NCI-H460 (cell line): ENCODE measurements around the gene NRXN2. TPM values are rescaled to one million over a fixed set of nuclear protein-coding genes. Genes with fewer than 3 reads are reported as not detected.

Experiments
- DNase-seq: peaks from one replicate; pipeline ENCODE4 v3.0.0-alpha.2; 2016; ENCODE audit warnings: low read depth; ENCODE audit errors: extremely low read depth
- total RNA-seq: library from RNA; depleted of rRNA; stranded (reverse); fragments of >200 nt; shearing (Covaris generic); gene quantifications from 2 replicates; pipeline ENCODE4 v1.2.3, GENCODE V29; 2014

NRXN2 gene
- total RNA-seq, 1 experiment from 2014 or later, result 0.05 TPM

DNA sequence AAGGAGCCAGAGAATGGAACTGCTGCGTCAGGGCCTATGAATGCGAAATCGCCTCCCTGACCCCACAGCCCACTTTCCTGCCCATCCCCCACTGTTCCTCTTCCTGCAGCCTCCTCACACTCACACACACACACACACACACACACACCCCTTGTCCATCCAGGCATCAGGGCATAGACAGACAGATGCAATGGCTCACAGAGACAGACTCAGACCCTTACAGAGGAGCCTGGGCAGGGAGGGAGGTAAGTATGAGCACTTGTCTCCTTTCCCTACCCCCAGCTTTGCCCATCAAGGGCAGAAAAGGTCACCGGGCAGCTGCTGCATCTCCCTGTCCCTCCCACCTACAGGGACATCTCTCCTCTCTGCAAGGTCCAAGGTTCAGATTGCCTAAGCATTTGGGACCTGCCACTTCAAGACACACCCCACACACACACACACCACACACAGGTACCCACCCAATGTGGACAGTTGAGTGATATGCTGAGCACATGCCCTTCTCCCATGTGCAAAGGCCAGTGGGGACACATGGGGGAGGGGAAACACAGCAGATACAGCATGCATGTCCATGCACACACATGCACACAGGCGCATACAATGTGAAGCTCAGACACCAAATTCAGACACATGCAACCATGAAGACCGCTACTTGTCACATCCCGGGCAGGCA lies 2.0 kb upstream of the NRXN2 start:
- no peak for DNase-seq

DNA sequence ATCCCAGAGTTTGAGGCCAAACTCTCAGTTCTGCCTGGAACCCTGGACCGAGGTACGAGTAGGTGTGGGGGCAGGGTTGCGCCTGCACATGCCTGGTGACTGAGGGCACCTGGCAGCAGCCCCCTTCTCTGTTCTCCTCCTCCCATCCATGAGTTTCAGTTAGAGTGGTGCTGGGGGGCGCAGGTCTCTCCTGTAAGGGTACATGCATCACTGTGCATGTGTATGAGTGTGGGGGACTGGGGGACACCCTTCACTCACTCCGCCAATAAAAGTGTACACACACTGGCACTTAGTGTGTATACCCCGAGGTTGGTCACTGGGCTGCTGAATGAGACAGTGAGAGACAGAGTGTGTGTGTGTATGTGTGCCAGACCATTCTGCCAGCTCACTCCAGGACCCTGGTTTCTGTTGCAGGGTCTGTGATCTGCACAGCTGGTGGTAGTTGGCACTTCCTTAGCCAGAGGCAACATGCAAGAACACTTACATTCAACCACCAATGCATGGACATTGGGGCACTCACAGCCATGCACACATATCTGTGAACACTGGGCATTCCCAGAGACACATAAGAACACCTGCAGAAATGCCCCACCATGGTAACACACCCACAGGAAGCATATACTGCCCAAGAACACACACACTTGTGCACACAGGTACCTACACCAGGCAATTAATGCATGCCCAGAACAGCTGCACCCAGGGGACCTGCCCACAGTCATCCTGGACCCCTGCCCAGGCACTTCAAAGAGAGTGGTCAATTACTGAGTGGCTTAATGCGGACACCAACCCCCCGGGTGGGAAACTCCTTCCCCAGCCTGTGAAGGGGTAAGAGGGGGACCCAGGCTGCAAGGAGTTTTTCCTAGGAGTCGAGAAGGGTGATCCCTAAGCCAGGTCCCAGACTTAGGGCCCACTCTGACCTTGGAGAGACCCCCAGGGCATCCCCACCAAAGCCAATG lies 1.2 kb upstream of the NRXN2 start:
- no peak for DNase-seq

DNA sequence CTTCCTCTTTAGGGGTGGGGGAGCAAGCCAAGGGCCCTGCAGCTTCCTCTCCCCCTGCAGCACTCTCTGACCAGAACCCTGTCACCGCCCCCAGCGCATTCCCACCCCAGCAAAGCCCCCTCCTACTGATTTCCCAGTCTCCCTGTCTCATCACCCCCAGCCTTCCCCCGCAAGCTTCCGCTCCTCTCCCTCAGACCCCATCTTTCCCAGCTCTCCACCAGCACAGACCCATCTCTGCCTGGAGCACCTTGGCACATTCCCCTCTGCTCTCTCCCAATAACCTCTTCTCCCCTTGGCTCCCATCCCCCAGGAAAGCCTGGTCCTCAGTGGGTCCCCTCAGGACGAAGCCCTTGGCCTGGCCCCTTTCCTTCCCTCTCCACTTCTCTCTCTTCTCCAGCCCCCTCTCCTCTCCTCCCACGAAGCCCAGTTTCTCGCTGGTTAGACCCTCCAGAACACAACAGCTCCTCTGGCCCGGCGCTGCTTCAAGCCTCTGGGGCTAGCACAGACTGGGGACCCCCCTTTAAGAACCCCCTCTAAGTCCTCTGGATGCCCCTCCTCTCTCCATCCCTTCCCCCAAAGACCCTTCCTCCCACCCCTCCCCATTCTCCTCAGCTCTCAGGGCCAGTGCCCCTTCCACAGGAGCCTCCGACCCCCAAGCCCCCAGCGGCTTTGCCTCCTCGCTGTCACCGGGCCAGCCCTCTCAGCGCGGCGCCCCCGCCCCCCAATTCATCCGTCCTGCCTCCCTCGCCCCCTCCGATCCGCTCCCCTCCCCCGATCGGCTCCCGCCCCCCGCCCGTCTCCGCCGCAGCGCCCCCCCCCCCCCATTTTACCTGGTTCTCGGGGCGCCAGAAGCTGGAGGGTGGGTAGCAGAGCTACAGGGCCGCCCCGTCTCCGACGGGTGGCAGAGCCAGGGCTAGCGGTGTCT lies 594 bp downstream of the NRXN2 start:
- no peak for DNase-seq

DNA sequence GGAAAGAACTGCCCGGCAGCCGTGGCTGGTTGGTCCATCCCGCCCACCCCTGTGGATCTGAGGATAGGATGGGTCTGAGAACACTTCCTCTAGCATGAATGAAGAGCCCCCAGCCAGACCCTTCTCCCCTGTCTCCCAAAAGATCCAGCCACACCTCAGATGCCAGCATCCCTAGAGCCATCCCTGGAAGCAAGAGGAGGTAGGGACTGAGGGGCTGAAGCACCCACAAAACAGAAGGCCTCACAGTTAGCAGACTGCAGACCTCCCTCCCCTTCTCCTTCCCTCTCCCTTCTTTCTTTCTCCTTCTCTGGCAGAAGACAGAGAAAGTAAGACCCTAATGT lies 1.7 kb downstream of the NRXN2 start:
- DNase-seq, result no peak

DNA sequence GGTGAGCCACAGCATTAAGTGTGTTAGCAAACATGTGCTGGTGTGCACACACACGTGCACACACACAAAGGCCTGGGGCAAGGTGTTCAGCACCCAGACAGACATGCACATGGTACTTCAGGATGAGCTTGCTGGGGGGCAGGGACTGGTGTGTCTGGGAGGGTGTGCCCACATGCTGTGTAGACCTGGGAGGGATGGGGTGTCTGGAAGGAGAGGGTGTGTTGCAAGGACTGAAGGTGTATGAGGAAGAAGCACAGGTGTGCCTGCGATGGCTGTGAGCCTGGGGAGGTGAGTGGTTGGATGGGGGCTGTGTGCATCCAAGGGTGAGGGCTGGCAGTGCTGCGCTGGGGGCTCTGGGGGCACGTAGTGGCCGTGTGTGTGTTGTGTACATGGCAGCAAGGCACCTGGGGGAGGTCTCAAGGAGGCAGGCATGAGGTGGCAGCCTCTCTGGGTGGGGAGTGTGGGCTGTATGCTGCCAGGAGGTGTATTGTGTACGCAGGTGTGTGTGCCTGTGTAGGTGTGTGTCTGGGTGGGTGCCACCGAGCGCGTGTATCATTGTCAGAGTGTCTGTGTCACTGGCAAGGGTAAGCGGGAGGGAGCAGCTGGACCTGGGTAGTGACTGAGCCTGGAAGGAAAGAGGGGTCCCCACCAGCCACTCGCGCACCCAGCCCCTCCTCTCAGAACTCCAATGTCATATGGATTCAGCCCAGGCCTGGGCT lies 2.2 kb downstream of the NRXN2 start:
- DNase-seq, result no peak

DNA sequence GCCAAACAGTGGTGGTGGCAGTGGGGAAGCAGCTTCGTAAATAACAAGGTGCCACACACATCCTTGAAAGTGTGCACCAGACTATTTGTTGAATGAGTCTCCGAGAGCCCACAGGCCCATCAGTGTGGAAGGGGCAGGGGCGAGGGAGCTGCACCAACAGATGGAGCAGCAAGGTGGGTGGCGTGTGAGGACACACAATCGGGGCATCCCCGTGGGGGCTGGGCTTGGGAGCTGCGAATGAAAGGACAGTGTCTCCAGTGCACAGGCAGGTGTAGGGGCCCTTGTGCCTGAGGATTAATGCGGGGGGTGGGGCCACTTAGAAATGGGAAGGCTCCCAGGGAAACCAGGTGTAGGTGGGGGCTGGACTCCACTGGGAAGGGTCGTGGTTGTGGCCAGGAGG lies 2.8 kb downstream of the NRXN2 start:
- no peak for DNase-seq

DNA sequence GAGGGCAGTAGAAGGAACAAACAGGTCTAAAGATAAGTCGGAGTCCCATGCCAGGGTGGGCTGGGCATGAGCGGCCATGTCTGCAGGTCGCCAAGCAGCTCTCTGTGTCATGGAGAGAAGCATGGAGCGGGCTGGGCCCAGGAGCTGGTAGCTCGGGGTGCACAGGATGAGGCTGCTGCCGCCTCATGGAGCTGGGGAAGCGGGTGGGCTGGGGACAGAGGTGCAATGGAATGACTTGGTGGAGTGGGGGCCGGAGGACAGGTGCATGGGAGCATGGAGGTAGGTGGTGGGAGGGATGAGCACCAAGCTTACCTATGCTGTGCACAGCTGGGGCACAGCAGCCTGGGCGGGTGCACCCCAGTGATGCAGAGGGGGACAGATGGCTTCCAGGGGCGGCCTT lies 3.6 kb downstream of the NRXN2 start:
- no peak for DNase-seq

DNA sequence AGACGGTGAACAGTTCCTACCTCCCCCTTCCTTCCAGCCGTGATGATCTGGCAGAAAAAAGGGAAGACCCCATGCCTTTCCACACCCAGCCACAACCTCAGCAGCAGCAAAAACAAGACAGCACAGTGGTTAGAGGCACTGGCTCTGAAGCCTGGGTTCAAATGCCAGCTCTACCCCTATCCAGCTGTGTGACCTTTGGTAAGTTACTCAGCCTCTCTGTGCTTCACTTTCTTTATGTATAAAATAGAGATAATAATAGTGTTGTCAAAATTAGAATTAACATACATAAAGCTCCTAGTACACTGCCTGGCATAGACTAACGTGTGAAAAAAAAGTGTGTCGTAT lies 4.2 kb downstream of the NRXN2 start:
- DNase-seq, result no peak

DNA sequence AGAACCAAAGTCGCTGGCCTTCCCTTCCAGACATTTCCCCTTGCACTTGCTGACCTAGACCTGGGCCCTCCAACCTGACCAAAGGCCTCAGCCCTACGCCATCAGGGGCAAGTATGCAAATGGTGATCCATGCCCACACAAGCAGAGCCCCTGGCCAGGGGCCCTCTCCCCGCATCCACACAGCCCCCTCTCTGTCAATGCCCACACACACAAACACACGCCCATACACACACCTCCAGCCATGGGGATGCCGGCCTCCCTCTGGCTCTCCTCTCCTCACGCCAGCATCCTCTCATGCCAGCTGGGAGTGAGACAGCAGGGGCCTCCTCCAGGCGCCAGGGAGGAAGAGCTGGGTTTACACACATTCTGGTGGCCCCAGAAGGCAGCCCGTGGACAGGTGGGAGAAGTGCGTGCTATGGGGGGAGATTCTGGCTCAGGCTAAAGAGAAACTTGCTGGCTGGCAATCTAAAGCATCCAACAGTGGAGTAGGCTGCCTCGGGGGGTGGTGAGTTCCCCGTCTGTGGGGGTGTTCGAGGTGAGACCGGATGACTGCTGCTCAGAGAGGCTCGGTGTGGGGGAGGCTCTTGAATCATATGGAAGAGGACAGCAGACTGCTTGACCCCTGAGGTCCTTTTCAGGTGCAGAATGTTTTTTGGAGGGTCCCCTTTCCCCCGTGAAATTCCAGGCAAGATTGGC lies 4.8 kb downstream of the NRXN2 start:
- DNase-seq, result no peak

DNA sequence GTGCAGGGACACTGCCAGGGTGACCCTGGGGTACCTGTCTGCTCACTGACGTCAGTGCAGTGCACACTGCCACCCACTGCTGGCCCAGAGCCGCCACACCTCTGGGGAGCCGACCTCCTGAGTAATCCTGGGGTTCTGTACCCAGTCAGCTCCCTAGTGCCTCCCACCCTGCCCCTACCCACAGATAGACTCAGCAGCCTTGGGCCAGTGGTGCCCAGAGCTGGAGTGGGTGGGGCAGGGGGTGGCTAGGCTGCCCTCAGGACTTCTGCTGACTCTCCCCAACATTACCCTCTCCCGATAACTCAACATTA lies 5.8 kb downstream of the NRXN2 start:
- DNase-seq, result no peak

DNA sequence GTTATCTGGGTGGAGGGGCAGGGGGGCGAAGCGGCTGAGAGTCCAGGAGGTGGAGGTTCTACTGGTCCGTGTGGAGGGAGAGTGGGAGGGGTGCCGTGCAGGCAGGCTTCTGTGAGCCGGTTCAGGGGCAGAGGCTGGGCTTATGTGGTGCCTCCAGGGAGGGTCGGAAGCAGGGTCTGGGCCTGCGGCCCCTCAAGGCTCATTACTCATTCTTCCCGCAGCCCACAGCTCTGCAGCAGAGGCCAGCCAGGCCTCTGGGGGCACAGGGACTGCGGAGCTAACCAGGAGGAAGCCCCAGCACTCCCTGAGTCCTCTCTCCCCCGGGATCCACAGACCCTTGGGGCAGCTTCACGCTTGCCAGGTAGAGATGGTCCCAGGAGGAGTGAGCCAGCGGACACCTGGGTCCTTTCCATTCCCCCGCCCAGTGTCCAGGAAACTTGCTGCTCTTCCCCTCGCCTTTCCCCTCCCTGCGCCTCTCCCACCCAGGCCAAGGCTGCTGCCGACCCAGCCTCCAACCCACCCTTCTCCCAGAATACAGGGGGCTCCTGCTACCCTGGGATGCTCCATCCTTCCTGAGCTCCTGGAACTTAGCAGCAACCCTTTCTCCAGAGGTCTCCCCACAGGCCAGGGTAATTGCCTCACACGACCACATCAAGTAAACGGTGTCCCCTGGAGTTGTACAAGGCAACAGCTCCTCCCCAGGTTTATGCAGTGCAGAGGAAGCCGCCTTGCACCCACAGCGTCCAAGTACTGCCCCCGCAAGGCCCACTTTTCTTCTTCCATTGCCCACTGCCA lies 6.3 kb downstream of the NRXN2 start:
- DNase-seq, result no peak

DNA sequence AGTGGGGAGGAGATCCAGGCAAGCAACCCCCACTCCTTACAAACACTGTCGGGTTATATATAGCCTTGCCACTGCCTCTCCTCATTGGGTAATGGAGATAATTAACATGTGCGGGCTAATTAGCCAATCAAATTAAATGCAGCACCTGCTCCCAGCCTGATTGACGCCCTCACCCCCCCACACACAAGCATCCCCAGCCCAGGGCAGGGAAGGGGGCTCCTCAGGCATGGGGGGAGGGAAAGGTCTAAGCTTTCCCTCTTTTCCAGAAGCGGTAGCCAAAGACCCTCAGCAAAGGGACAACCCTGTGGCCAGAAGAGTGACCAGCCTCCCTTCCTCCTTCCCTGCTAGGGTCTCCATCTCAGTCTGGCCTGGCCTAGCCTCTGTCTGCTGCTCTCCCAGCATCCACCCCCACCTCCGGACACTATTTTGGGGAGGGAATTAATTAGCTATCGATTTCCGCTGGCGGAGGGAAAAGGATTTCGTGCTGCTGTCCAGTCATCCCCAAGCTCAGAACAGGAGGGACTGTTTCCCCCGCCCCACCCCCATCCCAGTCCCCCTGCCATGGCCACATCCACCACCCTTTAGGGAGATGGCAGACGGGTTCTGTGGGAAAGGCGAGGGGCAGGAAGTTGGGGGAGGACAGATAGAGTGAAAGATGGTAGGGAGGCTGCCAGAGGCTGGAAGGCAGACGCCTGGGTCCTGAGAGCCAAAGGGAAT lies 7.1 kb downstream of the NRXN2 start:
- DNase-seq, result no peak

DNA sequence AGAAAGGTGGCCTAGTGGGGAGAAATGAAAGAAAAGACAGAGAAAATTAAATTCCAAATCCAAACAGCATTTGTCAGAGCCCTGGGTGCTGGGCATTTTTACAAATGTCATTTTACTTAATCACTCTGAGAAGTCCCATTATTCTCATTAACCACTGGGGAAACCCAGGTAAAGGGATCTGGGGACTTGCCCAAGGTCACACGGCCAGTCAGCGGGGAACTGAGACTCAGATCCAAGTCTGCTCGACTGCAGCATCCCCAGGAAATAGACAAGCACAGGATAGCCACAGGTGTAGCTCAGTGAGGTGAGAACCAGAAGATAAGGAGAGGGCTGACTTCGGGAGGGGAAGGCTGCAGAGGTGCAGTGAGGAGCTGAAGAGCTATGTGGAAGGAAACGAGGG lies 7.9 kb downstream of the NRXN2 start:
- DNase-seq, result no peak

DNA sequence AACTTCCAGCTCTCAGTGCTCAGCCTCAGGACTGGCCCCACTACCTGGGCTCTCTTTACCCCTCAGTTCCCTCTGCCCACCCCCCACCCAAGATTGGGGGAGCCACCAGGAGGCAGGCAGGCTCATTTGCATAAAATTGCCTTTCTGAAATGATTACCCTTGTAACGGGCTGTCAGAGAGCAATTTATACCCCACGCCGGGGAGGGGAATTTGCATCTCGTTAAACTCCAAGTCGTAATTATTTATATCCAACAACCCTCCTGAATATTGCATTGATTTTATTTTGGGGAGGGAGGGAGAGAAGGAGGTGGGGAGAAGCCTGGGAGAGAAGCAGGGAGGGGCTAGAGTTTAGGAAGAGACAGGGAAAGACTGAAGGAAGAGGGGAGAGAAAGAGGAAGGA lies 8.3 kb downstream of the NRXN2 start:
- DNase-seq, result no peak

DNA sequence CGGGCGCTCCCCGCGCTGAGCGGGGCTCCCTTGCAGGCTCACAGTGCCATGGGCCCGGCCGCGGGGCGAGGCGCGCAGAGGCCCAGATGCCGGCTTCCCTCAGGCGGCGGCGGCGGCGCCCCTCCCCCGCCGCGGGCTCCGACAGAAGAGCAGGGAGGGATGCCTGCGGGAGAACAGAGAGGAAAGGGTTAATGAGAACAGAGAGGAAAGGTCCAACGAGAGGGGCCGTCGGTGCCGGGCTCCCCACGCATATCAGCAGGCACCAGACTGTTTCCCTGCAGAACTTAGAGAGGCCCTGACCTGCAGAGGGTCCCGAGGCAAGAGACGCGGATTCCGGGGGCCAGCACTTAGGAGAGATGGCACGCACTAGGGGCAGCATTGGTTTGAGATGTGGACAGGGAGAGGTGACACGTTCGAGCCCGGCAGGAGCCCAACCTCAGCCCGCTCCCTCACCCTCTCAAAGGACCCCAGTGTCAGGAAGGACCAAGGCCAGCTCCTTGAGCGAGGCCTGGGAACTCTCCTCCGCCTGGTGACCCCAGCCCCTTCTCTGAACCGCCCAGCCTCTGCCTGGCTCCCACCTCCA lies 9.1 kb downstream of the NRXN2 start:
- DNase-seq, result no peak

DNA sequence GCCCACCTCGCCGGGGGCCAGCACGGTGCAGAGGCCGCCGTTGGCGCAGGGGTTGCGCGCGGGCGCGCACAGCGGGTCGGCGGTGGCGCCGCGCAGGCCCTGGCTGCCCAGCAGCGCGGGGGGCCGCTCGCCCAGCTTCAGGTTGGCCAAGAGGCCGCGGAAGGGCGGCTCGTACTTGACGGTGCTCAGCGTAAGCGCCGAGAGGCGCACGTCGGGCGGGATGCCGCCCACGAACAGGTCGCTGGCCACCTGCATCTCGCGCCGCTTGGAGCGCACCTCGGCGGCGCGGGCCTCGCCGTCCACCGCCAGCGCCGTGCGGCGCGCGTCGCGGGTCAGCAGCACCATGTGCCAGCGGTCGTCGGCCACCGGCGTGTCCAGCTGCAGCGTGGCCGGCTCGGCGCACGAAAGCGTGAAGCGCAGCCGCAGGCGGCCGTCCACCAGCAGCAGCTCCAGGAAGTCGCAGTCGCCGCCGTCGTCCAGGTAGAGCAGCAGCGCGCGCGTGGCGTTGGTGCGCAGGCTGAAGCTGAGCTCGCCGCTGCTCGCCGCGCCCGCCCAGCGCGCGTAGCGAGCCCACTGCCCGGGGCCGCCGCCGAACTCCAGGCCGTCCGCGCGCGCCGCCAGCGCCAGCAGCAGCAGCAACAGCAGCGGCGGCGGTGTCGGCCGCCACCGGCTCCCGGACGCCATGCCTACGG lies 9.8 kb downstream of the NRXN2 start:
- no peak for DNase-seq

DNA sequence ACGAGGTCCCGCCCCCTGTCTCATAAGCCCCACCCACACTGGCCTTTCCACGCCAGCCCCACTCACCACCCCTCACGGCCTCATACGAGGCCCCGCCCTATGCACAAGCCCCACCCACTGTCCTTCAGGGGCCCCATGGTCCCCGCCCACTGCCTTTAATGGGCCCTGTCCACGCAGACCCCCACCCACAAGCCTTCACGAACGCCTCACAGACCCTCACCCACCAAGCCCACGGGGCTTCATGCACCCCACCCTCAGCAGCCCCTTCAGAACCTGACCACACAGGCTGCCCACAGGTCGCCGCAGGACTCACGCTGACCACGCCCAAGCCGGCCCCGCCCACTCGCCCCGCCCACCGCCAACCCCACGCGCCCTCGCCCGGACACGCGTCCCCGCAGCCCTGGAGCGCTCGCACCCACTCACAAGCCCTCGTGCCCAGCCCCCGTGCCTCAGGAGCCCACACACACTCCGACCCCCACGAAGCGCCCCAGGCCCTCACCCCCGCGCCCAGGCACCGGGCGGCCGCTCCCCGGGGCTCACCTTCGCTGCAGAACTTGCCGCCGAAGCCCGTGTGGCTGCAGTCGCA lies 10.5 kb downstream of the NRXN2 start:
- DNase-seq, result no peak
